ENCODE data around the gene BICD2. TPM values are rescaled to one million over a fixed set of nuclear protein-coding genes. Genes with fewer than 3 reads are reported as not detected.

BICD2 gene
- total and polyA plus RNA-seq, 2 donors (not counting 1 experiment from before 2014, with no cell fraction given): 33.2 to 49.5 TPM

DNA sequence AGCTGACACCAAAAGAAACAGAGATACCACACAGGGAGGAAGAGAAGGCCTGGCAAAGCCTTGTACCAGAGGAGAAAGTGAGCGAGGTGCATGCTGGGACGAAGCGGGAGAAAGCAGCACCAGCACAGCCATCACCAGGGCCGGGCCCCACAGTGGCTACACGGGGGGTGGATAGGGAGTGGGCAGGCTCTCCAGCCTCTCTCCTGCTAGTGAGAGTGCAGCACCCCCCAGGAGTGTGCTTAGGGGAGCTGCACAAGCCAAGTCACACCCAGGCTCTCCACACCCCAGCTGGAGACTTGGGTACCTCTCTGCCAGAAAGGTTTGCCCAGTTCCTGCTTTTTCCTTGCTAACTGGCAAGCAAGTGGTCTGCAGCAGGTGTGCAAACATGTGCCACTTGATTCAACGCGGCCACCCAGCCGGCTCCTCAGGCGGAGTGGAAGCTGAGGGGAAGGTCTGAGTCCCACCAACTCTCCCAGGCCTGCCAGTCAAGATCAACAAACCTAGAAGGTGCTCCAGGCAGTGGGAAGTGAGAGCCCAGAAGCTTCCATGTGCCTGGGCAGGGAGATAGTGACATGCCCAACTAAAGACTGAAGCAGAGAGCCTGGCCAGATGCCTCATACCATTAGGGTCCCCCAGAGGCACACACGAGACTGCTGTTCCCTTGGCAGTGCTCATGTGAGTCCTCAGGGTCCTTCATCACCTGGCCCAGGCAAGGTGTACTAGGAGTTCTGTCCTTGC, 39.9 kb downstream of the BICD2 start:
- H3K4me1 Mint-ChIP-seq: peaks cover 94% of the 10 kb centered on the region

More for the DNA sequence above, 39.9 kb downstream of the BICD2 start:
- Histone ChIP-seq H3K79me2 (ENCODE audit: control insufficient read depth, insufficient read depth, low read length) (peaks cover 56% of the 10 kb centered on the region), H3K27ac (ENCODE audit: low read length in 2 of 2) (peak overlapping the region in 1 of 2 donors; percentile 76), H3K4me1 (ENCODE audit: control insufficient read depth in 2 of 2, insufficient read depth in 2 of 2, low read length in 2 of 2) (peaks cover 57 to 93% of the 10 kb centered on the region in 2 donors), H3K4me2 (replicated peaks; ENCODE audit: low read depth, low read length, poor library complexity, severe bottlenecking) (no peak overlapping the region), H3K27me3 (replicated peaks in 1 of 4; ENCODE audit: control extremely low read depth in 1 of 4, control insufficient read depth in 3 of 4, insufficient read depth in 4 of 4, low read length in 3 of 4) (no peaks in the 10 kb centered on the region), H3K9me3 (ENCODE audit: control extremely low read depth in 1 of 3, control insufficient read depth in 2 of 3, insufficient read depth in 1 of 3, low read length in 2 of 3) (no peaks in the 10 kb centered on the region), H2AFZ (ENCODE audit: insufficient read depth, low read depth, low read length, poor library complexity, severe bottlenecking) (no peak overlapping the region), H3K4me3 (ENCODE audit: control extremely low read depth in 1 of 5, extremely low read depth in 1 of 5, insufficient read depth in 1 of 5, low read depth in 2 of 5, low read length in 4 of 5) (no peak overlapping the region), H4K20me1 (ENCODE audit: control insufficient read depth, insufficient read depth, low read length, poor library complexity, severe bottlenecking) (peaks cover 52% of the 10 kb centered on the region), H3K36me3 (replicated peaks in 1 of 2; ENCODE audit: control extremely low read depth in 1 of 2, control insufficient read depth in 1 of 2, extremely low read depth in 1 of 2, insufficient read depth in 2 of 2, low read length in 1 of 2) (peaks cover 3 to 72% of the 10 kb centered on the region in 2 experiments), H3K9ac (ENCODE audit: low read length) (no peak overlapping the region)
- H3K27me3 Mint-ChIP-seq: no peaks in the 10 kb centered on the region
- intact Hi-C loops (cut with micrococcal nuclease): no loop called here
- ChIA-PET CTCF (interaction anchor here (1.3 to 9.5 kb wide), 3 partner anchors 8 to 66 kb away, joined by 3 to 109 read pairs (median 7); no protein-coding TSS in a partner anchor), POLR2A (no interaction called here)
- TF ChIP-seq EZH2 (IDR thresholded peaks at IDR 0.05; ENCODE audit: borderline replicate concordance, insufficient read depth, low read depth, low read length, poor library complexity, severe bottlenecking): no peak
- TF ChIP-seq, protein P1, sequence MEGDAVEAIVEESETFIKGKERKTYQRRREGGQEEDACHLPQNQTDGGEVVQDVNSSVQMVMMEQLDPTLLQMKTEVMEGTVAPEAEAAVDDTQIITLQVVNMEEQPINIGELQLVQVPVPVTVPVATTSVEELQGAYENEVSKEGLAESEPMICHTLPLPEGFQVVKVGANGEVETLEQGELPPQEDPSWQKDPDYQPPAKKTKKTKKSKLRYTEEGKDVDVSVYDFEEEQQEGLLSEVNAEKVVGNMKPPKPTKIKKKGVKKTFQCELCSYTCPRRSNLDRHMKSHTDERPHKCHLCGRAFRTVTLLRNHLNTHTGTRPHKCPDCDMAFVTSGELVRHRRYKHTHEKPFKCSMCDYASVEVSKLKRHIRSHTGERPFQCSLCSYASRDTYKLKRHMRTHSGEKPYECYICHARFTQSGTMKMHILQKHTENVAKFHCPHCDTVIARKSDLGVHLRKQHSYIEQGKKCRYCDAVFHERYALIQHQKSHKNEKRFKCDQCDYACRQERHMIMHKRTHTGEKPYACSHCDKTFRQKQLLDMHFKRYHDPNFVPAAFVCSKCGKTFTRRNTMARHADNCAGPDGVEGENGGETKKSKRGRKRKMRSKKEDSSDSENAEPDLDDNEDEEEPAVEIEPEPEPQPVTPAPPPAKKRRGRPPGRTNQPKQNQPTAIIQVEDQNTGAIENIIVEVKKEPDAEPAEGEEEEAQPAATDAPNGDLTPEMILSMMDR (IDR thresholded peaks at IDR 0.05): no peak
- ATAC-seq (ENCODE audit: low read depth) (no peak), DNase-seq (no peak)
- peak overlapping the region; percentile 66 for H3K27ac Mint-ChIP-seq
- WGBS (ENCODE audit: insufficient coverage): 86% methylated on average over 10 of the region's 10 CpGs
- H3K9me3 Mint-ChIP-seq (ENCODE audit: insufficient read depth): no peaks in the 10 kb centered on the region
- H3K4me3 Mint-ChIP-seq: no peak overlapping the region
